HG02852 (cell line): ENCODE data around the gene TSSC4.

ENCODE experiments used
- ATAC-seq: cut with Tn5 transposase; IDR thresholded peaks from one replicate; pipeline ENCODE4 v1.9.1; 2021; ENCODE audit warnings: mild to moderate bottlenecking, moderate library complexity; ENCODE audit not compliant: unreplicated experiment

Gene TSSC4

GRCh38 chr11:2446590-2447252 lies 46.2 kb downstream of the TSSC4 start:
- no peak for ATAC-seq

- ATAC-seq, result no peak
Measured at GRCh38 chr11:2447253-2447950, 46.9 kb downstream of the TSSC4 start.

GRCh38 chr11:2447951-2448650 lies 47.6 kb downstream of the TSSC4 start:
- ATAC-seq, result no peak

GRCh38 chr11:2448661-2449547 lies 48.4 kb downstream of the TSSC4 start:
- no peak for ATAC-seq

- no peak for ATAC-seq
Measured at GRCh38 chr11:2449548-2450320, 49.2 kb downstream of the TSSC4 start.

GRCh38 chr11:2450321-2451041 lies 49.9 kb downstream of the TSSC4 start:
- ATAC-seq, result no peak

GRCh38 chr11:2451336-2451735 lies 50.8 kb downstream of the TSSC4 start:
- ATAC-seq, result no peak

GRCh38 chr11:2451916-2452315 lies 51.4 kb downstream of the TSSC4 start:
- ATAC-seq, result no peak

GRCh38 chr11:2452321-2453012 lies 51.9 kb downstream of the TSSC4 start:
- no peak for ATAC-seq

GRCh38 chr11:2453436-2453835 lies 52.9 kb downstream of the TSSC4 start:
- ATAC-seq, result no peak
